ENCODE results near the gene TMEM156. TPM values are rescaled to one million over a fixed set of nuclear protein-coding genes. Genes with fewer than 3 reads are reported as not detected.

TMEM156 gene
- total RNA-seq, 1 donor from 2014 or later = not detected

- no peak for TF ChIP-seq CTCF (IDR thresholded peaks at IDR 0.05; ENCODE audit: unreplicated experiment)
- Mint-ChIP-seq H3K36me3 (ENCODE audit: insufficient read depth) (no peaks in the 10 kb centered on the region), H3K4me3 (ENCODE audit: low read depth) (no peak overlapping the region), H3K4me1 (ENCODE audit: low read depth) (peaks cover 6% of the 10 kb centered on the region), H3K27ac (no peak overlapping the region), H3K9me3 (ENCODE audit: low read depth) (no peaks in the 10 kb centered on the region), H3K27me3 (no peaks in the 10 kb centered on the region)
- no peak for DNase-seq (ENCODE audit: low spot score, unreplicated experiment)
Measured at GRCh38 chr4:38985410-38986100, 46.7 kb downstream of the TMEM156 start.

- Mint-ChIP-seq H3K27me3 (no peaks in the 10 kb centered on the region), H3K4me3 (ENCODE audit: low read depth) (no peak overlapping the region), H3K36me3 (ENCODE audit: insufficient read depth) (no peaks in the 10 kb centered on the region), H3K27ac (no peak overlapping the region), H3K4me1 (ENCODE audit: low read depth) (peaks cover 6% of the 10 kb centered on the region), H3K9me3 (ENCODE audit: low read depth) (no peaks in the 10 kb centered on the region)
- no peak for TF ChIP-seq CTCF (IDR thresholded peaks at IDR 0.05; ENCODE audit: unreplicated experiment)
- no peak for DNase-seq (ENCODE audit: low spot score, unreplicated experiment)
Measured at GRCh38 chr4:38983787-38984598, 48.2 kb downstream of the TMEM156 start.

GRCh38 chr4:38983291-38983690 lies 48.9 kb downstream of the TMEM156 start:
- Mint-ChIP-seq H3K27me3 (no peaks in the 10 kb centered on the region), H3K36me3 (ENCODE audit: insufficient read depth) (no peaks in the 10 kb centered on the region), H3K27ac (no peak overlapping the region), H3K9me3 (ENCODE audit: low read depth) (no peaks in the 10 kb centered on the region), H3K4me3 (ENCODE audit: low read depth) (no peak overlapping the region), H3K4me1 (ENCODE audit: low read depth) (peaks cover 6% of the 10 kb centered on the region)
- TF ChIP-seq CTCF (IDR thresholded peaks at IDR 0.05; ENCODE audit: unreplicated experiment) = no peak
- DNase-seq (ENCODE audit: low spot score, unreplicated experiment) = no peak

GRCh38 chr4:38982361-38983095 lies 49.7 kb downstream of the TMEM156 start:
- no peak for DNase-seq (ENCODE audit: low spot score, unreplicated experiment)
- H3K9me3 Mint-ChIP-seq (ENCODE audit: low read depth) = no peaks in the 10 kb centered on the region
- no peak overlapping the region for H3K27ac Mint-ChIP-seq
- H3K4me1 Mint-ChIP-seq (ENCODE audit: low read depth) = peaks cover 6% of the 10 kb centered on the region
- TF ChIP-seq CTCF (IDR thresholded peaks at IDR 0.05; ENCODE audit: unreplicated experiment) = no peak
- H3K36me3 Mint-ChIP-seq (ENCODE audit: insufficient read depth) = no peaks in the 10 kb centered on the region
- H3K27me3 Mint-ChIP-seq = no peaks in the 10 kb centered on the region
- no peak overlapping the region for H3K4me3 Mint-ChIP-seq (ENCODE audit: low read depth)
